Measurements from ENCODE around the gene ALG10B. TPM values are rescaled to one million over a fixed set of nuclear protein-coding genes. Genes with fewer than 3 reads are reported as not detected.
"Not testable (repeated sequence)": the region's sequence is repeated elsewhere in the genome, so short reads cannot be mapped to it uniquely, and the experiment has no call there.

The ALG10B gene
- total and polyA plus RNA-seq, 8 donors, result 9.3 to 15.1 (median 12.9) TPM

DNA sequence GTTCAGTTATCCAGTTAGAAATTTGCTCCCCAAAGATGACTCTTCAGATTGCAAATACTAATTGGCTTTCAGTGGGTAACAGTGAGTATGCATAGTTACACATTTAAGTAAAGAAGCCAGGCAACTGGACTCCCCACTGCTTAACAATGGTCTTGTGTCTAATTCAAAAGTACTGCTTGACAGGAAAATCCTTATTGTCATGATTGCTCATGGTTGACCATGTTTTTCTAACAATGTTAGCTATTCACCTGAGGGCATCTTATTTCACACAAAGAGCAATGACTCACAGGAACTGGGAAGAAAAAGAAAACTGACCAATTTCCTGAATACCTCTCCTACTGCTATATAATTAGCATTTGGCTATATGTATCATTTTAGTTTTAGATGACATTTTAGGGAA is 33.7 kb upstream of the ALG10B start:
- Histone ChIP-seq H3K36me3 (no peaks in the 10 kb centered on the region), H3K9me3 (no peaks in the 10 kb centered on the region), H3K4me1 (no peaks in the 10 kb centered on the region), H3K27me3 (no peaks in the 10 kb centered on the region), H3K4me3 (no peak overlapping the region), H3K27ac (no peak overlapping the region)
- ATAC-seq (no peak), DNase-seq (no peak)
- intact Hi-C loops (cut with DNase I), result no loop called here
- TF ChIP-seq, protein P1, sequence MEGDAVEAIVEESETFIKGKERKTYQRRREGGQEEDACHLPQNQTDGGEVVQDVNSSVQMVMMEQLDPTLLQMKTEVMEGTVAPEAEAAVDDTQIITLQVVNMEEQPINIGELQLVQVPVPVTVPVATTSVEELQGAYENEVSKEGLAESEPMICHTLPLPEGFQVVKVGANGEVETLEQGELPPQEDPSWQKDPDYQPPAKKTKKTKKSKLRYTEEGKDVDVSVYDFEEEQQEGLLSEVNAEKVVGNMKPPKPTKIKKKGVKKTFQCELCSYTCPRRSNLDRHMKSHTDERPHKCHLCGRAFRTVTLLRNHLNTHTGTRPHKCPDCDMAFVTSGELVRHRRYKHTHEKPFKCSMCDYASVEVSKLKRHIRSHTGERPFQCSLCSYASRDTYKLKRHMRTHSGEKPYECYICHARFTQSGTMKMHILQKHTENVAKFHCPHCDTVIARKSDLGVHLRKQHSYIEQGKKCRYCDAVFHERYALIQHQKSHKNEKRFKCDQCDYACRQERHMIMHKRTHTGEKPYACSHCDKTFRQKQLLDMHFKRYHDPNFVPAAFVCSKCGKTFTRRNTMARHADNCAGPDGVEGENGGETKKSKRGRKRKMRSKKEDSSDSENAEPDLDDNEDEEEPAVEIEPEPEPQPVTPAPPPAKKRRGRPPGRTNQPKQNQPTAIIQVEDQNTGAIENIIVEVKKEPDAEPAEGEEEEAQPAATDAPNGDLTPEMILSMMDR (IDR thresholded peaks at IDR 0.05), result no peak

DNA sequence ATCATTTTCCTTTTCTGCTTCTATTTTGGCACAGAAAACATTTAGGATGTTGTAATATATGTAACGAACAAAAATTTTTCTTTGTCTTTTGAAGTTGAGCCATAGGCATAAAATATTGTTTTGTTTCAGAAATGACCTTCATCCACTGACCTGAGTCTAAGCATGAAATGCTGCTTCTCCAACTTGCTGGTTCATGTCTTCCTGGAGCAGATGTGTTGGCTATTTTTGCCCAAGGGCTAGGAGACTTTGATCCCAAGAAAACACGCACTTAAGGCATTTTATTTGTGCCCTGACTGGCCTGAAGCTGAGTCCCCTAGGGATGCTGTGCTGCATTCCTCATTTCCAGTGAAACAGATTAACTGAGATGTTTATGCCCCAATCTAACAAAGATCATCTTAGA is 27.2 kb upstream of the ALG10B start:
- Histone ChIP-seq H3K4me3 (no peak overlapping the region), H3K36me3 (no peaks in the 10 kb centered on the region), H3K4me1 (no peaks in the 10 kb centered on the region), H3K9me3 (no peaks in the 10 kb centered on the region), H3K27me3 (no peaks in the 10 kb centered on the region), H3K27ac (no peak overlapping the region)
- no peak for DNase-seq
- TF ChIP-seq, protein P1 (IDR thresholded peaks at IDR 0.05), result no peak
- ATAC-seq, result no peak
- intact Hi-C loops (cut with DNase I), result no loop called here

DNA sequence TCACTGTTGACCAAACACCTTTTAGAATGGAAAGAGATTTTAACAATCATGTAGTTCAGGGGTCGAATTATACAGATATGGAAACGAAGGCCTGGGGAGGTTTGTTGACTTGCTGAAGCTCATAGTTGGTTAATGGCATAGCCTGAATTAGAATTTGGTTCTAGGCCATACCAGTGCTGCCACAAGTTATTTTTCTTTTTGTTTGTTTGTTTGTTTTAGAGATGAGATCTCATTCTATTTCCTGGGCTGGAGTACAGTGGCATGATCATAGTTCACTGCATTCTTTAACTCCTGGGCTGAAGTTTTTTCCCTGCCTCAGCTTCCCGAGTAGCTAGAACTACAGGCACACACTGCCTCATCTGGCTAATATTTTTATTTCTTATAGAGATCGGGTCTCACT is 25.4 kb upstream of the ALG10B start:
- H3K4me3 ChIP-seq, result no peak overlapping the region
- no peak for DNase-seq
- ATAC-seq, result no peak
- H3K27ac ChIP-seq, result no peak overlapping the region
- no peaks in the 10 kb centered on the region for H3K27me3 ChIP-seq
- intact Hi-C loops (cut with DNase I), result no loop called here
- H3K36me3 ChIP-seq, result no peaks in the 10 kb centered on the region
- H3K4me1 ChIP-seq, result no peaks in the 10 kb centered on the region
- H3K9me3 ChIP-seq, result no peaks in the 10 kb centered on the region
- TF ChIP-seq, protein P1 (IDR thresholded peaks at IDR 0.05), result no peak

DNA sequence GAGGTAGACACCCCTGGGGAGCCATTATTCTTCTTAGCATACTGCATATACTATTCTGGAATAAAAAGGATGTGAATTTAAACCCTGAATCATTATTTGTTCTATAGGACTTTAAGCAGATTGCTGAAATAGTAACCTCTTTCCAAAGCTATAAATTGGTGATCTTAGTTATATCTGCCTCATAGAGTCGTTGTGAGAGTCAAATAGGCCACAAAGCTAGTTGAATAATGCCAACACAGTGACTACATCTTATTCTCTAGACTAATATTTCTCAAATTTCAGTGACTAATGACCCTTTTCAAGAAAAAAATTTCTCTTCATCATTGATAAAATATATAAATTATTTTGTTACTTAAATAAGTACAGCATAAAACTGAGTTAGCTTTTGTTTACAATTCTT is 13.6 kb upstream of the ALG10B start:
- H3K27ac ChIP-seq; DNase-seq; H3K36me3 ChIP-seq; intact Hi-C loops (cut with DNase I); ATAC-seq; H3K27me3 ChIP-seq; H3K4me1 ChIP-seq; H3K4me3 ChIP-seq: not testable (repeated sequence)
- peaks cover 0 to 13% of the 10 kb centered on the region in 2 donors for H3K9me3 ChIP-seq

DNA sequence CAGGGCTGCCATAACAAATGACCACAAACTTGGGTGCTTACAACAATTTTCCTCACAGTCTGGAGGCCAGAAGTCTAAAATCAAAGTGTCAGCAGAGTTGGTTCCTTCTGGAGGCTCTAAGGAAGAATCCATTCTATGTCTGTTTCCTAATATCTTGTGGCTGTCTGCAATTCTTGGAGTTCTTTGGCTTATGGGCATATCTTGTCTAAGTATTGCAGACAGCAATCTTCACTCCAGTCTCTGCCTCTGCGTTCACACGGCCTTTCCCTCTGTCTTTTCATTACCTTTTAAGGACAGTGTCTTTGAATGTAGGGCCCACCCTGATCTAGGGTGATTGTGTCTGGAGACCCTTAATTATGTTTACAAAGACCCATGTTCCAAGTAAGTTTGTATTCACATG is 5.4 kb downstream of the ALG10B start:
- H3K27me3 ChIP-seq; DNase-seq; intact Hi-C loops (cut with DNase I); H3K9me3 ChIP-seq; H3K36me3 ChIP-seq; H3K4me1 ChIP-seq; ATAC-seq; H3K27ac ChIP-seq; H3K4me3 ChIP-seq: not testable (repeated sequence)

DNA sequence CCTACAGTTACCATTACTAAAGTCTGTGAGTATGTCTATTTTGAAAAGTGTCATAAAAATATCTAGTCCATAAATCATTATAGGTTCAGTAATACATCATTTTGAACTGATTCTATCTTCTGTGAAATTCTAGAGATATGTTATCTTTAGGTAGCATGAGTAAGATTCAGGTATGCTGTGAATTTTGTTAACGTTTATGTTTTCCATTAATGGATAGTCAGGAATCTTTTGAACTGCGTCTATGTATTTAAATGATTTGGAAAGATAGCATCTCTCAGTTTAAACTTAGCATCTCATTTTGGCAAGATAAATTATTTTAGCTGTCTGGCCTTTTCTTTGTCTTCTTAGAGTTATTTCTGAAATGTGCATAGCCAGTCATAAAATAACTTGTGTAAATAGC is 8.3 kb downstream of the ALG10B start:
- no peaks in the 10 kb centered on the region for H3K36me3 ChIP-seq
- intact Hi-C loops (cut with DNase I), result no loop called here
- H3K4me3 ChIP-seq, result no peak overlapping the region
- H3K4me1 ChIP-seq, result no peaks in the 10 kb centered on the region
- H3K9me3 ChIP-seq, result no peaks in the 10 kb centered on the region
- DNase-seq, result no peak
- ATAC-seq, result no peak
- H3K27me3 ChIP-seq, result no peaks in the 10 kb centered on the region
- TF ChIP-seq, protein P1 (IDR thresholded peaks at IDR 0.05), result no peak
- H3K27ac ChIP-seq, result no peak overlapping the region

Data from left lung (tissue), 10 donors.